GM19372 (cell line): Measurements from ENCODE around the gene PLAC8L1.

Experiments
- ATAC-seq: cut with Tn5 transposase; IDR thresholded peaks from one replicate; pipeline ENCODE4 v1.9.1; 2021; ENCODE audit warnings: mild to moderate bottlenecking, low read depth, moderate library complexity; ENCODE audit not compliant: unreplicated experiment

PLAC8L1 gene

DNA sequence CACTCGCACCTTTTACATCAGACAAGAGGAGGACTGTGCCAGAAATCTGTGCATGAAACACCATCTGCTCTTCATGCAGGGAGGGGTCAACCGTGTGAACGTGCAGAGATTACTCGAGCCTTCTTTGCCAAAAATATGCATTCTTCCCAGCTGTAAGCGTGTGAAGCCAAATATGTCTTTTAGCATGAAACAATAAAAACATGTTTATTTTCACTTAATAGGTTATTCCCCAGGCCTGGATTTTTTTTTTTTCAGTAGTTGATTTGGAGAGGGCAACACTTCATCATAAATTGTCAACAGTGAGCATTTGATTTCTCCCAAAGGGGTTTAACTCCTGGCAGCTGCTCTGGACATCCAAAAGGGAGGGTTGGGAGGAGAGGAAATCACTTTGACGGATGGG lies 23.8 kb downstream of the PLAC8L1 start:
- ATAC-seq = no peak

DNA sequence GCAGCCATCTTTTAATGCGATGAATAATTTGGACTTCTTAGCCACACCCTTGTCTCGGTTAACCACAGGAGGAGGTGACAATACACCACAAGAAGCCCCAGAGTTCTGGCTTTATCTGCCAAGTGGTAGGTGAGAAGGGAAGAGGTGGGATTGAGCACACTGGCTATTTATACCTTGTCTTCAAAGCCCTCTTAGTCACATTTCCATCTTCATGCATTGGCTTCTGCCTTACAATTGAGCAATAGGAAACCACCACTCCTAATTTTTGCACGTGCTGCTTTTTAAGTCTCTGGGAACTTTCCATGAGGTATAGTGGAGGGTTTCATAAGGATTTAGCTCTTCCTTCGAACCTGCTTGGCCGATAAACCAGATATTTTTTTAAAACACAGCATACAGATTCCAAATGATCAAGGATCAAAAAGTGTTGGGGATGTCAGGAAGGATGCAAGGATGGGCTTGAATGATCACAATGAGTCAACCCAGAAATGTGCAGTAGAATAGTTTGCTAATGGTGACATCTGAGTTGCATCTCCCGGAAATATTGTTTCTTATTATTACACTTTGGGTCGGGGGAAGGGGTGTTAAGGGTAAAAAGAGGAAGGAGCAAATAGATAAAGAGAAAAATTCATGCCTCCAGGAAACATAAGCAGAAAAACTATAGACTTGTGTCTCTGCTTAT lies 25.5 kb downstream of the PLAC8L1 start:
- peak; percentile 30 for ATAC-seq

DNA sequence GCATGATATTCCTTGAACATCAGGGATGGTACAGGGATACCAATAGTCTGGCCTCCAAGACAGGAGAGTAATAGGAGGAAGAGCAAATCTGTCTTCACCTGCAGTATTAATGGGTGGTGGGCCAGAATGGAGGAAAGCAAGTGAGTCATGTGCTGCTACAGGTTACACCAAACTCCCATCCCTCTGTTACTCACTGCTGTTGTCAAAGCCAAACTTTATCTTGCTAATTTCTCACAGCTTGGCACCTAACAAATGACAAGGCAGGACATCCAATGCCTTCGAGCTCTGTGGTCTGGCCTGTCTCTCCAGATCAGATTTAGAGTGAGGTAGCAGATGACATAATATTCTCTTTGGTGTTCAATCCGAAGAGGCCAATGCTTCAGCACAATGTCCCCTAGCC lies 26.8 kb downstream of the PLAC8L1 start:
- ATAC-seq = no peak

DNA sequence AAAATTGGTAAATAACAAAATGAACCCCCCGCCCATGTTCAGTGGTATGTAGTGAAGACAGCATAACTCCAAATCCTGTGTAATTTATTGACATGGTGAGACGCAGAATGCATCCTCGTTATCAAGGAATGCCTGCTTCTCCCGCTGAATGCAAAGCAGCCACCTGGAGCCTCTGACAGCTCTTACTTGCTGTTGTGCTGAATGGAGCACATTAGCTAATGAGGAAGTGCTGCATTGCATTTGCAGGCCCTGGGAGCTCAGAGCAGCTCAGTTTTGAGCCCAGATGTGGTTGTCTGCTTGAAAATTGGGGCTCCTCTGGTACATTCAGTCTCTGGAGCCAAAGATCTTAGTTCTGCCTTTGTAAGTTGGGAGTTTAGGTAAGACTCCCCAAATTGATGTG lies 28.9 kb downstream of the PLAC8L1 start:
- no peak for ATAC-seq

DNA sequence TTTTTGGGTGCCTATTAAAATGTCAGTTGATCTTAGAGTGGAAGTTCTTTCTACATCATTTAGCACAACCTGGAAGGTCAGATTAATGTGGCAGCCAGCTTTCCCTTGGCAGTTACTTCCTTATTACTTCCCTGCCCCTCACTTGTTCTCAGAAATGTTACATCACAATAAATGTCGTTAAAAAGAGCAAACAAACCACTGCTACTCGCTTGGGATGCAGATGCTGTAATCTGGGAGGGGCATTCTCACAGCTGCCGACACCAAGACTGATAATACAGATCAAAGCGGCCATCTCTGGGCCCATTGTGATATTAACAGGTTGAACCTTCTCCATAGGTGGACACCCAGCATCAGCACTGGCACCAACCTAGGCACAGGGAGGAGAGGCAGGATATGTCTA lies 29.3 kb downstream of the PLAC8L1 start:
- no peak for ATAC-seq

DNA sequence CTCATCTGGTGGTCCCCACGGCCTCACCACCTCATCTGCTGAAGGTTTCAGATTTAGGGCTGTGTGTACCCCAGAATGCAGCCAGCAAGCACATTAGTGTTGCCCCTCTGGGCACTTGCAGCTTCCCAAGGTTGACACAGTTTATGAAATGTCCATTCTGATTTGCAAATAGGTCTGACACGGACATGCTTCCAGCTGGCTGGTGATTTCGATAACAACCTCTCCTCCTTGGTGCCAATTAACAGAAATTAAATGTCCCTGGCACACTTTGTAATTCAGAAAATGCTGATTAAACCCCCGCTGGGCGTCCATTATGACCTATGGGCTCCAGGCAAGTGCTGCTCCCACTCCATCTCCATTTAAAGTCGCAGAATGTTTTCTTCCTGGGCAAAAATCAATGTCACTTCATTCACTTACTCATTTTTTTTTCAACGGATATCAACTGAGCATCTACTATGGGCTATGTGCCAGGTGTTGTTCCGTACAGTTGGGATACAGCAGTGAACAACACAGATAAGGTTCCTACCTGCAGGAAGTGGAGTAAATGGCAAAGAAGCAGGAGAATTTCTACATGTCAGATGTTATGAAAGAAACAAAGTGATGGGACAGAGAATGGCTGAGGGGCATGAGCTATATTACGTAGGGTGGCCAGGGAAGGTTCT lies 32.0 kb downstream of the PLAC8L1 start:
- ATAC-seq = no peak

DNA sequence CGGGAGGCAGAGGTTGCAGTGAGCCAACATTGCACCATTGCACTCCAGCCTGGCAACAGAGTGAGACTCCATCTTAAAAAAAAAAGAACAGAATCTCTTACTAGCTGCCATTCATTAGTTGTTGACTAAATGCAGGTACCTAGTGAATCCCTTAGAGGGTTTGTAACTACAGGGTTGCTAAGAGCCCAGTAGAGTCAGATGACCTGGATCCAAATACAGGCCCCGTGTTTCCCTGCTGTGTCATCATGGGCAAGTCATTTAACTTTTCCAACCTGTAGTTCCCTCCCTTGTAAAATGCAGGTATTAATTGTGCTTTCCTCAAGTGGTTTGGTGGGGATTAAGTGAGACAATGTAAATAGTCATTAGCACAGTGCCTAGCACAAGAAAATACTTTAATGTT lies 32.8 kb downstream of the PLAC8L1 start:
- no peak for ATAC-seq

DNA sequence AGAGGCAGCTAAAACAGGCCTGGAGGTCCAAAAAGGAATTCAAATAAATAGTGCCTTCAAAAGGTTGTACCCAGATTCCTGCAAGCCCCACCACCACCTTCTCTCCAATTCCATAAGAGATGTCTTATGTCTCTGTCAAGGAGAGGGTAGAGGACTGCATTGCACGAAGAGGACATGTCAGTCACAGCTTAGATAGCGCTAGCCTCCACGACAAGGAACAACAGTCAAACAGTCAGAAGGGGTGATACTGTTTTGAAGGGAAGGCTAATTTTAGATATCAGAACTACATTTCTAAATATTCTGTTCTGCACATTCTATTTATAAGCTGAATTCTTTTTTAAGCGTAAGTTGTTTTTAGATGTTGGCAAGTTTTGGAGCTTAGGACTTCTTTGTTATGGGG lies 34.2 kb downstream of the PLAC8L1 start:
- no peak for ATAC-seq

DNA sequence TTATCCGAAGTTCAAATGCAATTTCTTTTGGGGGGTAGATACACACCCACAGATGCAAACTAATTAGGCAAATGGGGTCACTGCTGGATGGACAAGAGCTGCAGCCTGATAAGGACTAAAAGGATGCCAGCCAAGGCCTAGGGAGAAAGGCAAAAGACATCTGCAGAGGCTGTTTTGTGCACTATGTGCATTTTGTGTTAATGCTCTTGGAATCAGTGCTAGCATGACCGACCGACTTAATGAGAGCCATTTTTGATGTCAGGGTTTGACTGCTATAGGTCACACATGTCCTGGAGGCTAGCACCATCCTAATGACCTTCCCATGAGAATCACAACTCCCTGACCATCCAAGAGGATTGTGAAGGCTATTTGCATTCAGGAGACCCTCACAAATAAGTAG lies 34.6 kb downstream of the PLAC8L1 start:
- no peak for ATAC-seq

DNA sequence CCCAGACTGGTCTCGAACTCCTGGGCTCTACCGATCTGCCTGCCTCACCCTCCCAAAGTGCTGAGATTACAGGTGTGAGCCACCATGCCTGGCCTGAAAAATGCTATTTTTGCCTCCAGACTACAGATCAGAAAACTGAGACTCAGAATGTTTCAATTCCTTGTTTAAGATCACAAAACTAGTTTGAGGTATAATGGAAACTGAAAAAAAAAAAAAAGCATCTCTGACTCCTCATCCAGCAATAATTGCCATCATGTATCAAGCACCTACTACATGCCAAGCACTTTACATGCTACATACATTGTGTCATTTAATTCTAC lies 35.6 kb downstream of the PLAC8L1 start:
- ATAC-seq = peak; percentile 46

DNA sequence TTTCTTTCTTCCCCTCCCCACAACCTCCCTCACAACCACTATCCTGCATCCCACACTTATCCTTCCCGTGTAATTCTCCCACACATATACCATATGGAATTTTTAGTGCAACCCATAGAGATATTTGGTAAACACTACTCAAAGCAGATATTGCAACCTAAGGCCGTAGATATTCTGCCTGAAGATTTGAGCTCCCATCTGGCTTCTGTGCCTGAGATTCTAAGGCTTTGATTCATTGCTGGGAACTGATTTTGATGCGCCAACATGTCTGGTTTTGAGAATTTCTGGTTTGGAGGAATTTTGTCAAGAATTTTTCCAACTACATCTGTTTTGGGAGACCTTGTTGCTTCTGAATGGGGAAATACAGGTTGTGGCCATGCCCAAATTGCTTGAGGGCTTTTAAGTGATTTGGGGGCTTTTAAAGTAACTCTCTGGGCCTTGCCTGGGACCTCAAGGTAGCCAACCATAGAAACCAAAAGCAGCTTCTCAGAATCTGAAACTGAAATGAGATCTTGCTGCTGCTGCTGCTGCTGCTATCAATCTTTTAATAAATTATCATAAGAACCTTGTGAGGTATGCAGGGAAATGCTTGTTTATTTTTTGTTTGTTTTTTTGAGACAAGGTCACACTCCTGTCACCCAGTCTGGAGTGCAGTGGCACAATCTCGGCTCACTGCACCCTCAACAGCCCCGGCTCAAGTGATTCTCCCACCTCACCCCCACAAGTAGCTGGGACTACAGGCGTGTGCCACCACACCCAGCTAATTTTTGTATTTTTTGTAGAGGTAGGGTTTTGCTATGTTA lies 36.2 kb downstream of the PLAC8L1 start:
- ATAC-seq = peak; percentile 66

DNA sequence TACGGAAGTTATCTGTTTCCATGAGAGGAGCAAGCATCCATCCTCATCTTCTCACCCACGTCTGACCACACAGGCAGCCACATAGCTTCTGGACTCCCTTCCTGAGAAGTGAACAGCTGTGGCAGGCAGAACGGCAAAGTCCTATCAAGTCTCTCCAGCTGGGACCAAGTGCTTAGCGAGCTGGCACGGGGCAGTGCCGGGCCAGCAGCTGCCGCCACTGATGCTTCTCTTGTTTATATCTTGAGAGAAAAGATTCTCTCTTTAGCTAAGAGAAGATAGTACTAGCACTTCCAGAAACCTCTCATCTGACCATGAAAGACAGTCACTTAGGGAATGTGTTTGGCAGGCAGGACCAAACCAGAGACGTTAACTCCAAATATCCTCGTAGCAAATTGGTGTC lies 37.2 kb downstream of the PLAC8L1 start:
- no peak for ATAC-seq

DNA sequence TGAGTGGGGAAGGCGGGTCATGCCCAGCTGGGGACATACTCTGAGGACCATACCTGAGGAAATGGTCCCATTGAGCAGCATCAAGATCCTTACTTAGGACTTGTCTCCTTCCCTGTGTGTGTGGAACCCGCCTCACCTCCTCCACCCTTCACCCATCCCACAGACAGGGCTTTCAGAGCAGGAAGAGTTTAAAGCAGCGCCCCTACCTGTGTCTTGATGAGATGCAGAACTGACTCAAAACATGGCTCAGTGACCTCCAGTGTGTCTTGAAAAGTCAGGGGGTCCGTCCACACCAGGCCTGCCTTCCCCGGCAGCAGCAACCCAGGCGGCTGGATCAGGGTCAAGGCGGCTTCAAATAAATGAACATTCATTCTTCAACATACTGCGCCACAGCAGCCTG lies 38.4 kb downstream of the PLAC8L1 start:
- ATAC-seq = no peak

DNA sequence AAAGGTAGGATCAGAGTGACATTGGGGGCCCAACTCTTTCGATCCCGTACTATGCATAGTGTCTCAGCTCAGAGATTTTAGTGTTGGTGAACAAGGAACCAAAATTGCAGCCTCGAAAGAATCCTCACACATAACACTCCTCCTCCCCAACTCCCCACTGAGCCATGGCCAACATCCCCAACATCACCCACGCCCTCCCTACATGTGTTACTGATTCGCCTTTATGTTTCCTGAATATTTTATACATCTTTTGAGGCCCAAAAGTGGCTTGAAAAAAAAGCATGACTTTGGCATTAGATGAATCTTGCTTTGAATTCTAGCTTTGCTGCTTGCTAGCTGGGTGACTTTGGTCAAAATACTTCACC lies 45.2 kb downstream of the PLAC8L1 start:
- ATAC-seq = no peak

DNA sequence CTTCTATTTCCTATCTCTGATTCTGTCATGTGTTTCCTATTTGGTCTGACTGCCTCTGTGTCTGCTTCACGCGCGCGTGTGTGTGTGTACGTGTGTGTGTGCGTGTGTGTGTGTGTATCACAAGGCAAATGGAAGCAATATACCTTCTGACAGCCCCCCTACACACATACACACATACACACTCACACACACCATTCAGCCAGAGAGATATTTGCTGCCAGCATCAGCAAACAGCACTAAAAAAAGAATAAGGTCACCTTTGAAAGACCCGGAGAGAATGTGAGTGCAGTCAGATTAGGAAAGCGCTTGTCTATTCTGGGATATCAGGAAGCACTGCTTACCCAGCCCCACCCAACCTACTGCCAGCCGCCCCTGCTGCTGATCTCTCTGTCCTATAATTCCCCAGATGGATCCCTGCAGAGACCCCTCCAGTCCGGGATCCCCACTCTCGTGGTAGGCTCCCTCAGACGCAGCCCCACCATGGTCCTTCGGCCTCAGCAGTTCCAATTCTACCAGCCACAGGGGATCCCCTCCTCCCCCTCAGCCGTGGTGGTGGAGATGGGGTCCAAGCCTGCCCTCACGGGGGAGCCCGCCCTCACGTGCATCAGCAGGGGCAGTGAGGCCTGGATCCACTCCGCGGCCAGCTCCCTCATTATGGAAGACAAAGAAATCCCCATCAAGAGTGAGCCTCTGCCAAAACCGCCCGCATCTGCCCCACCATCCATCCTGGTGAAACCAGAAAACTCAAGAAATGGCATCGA lies 45.7 kb downstream of the PLAC8L1 start:
- ATAC-seq = no peak

DNA sequence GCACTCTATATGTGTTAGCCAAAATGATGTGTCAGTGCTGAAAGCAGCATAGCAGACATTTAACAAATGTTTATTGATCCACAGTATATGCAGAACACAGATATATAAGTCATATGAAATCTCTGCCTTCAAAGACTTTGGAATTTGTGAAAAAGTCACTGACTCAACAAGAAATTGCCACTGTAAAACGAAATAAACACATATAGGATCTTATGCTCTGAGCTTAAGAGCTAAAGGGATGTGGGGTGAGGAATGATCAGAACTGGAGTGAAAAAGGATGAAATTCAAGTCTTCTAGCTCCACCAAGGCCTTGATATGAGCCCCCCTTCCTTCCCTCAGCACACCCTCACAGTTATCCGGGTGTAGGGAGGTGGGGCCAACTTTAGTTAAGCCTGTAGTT lies 49.9 kb downstream of the PLAC8L1 start:
- no peak for ATAC-seq

DNA sequence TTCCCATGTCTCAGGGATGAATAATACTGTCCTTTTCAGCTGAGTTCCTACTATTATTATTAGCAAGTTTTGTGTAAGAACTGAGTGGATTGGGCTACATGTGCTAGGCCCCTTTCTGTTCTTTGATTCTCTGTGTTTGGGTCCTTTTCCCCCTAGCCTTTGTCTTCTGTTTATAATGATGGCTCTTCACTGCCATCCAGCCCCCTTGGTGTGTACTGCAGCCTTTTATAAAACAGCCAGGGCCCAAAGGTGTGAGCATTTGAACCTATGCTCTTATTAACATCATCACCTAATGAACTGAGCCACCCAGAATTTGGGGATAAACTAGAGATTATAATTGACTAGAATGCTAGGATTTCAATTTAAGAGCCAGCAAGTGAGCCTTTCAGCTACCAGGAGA lies 52.6 kb downstream of the PLAC8L1 start:
- ATAC-seq = peak; percentile 51

DNA sequence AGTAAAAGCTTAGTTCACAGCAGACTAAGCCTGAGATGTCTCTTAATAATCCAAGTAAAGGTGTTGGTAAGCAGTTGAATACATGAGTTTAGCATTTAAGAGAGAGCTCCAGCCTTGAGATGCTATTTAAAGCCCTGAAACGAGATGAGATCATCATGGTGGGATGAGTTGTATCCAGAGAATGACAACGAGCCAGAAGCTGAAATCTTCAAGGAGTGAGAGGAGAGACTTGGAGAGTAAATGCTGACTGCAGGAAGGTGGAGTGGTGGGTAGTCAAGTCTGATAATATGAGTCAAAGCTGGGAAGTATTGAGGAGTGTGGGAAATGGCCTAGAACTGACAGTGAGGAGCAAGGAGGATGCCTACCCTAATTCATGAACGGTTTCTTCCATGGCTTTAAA lies 53.7 kb downstream of the PLAC8L1 start:
- ATAC-seq = no peak

DNA sequence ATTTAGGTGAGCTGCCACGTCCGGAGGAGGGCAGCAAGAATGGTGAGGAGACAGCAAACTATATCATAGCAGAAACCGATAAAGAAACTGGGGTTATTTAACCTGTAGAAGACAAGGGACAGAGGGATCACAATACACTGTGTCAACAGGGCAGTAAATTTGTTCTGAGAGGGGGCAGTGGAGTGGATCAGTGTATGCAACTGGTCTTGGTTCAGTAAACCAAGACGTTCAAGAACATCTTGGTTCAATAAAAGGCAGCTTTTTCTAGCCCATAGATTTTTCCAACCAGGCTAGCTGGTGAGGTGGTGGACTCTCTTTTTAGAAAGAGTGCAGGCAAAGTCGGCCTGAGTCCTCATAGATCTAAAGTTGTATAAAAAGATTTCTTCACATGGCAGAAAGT lies 55.3 kb downstream of the PLAC8L1 start:
- no peak for ATAC-seq

DNA sequence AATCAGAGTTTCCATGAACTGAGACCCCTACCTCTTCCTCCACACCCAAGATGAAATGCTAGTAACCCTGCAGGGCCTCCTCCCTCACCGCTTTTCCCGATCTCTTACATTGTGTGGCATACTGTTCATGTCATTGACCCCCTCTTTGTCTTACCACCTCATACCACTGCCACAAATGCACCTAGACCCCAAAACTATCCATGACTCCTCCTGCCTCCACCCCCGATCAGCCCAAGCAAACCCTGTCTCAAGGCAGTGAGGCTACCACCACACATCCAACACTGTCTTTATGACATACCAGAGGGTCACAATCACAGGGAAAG lies 55.7 kb downstream of the PLAC8L1 start:
- no peak for ATAC-seq

DNA sequence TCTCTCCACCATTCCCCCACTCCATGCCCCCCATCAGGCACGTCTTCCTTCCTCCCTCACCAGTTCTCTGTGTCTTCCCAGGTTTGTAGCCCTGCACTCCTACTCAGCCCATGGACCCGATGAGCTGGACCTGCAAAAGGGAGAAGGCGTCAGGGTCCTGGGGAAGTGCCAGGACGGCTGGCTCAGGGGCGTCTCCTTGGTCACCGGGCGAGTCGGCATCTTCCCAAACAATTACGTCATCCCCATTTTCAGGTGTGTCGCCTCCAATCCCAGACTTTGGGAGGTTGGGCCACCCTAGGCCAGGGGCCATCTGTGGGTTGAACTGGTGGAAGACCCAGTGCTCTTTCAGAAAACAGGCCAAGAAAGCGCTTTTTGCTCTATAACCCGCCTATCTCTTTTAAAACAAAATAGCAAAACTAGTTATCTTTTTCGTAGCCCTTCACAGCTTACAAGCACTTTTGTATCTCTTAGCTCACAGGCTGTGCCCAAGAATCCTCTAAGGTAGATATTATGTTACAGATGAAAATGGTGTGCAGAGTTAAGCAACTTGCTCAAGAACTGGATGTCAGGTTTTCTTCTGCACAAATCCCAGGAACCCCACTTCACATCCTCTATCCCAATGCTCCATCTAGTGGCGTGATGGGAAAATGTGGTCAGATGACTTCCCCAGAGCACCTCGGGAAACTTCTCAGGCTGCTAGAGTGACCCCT lies 56.2 kb downstream of the PLAC8L1 start:
- ATAC-seq = no peak
